HepG2 (cell line): ENCODE data around the gene CCDC122. TPM values are rescaled to one million over a fixed set of nuclear protein-coding genes. Genes with fewer than 3 reads are reported as not detected.

Source experiments
- ATAC-seq: fragments of 200-7000 bp; cut with Tn5 transposase; 3 replicates; pipeline ENCODE4 v1.9.1; 2020; ENCODE audit warnings: mild to moderate bottlenecking, moderate library complexity
- BruUV-seq: library from RNA; stranded (reverse); fragments of 400-500 nt; replicated peaks from 2 replicates; lab custom pipeline; 2021; lab: Mats Ljungman, UMichigan
- CTCF ChIA-PET: fragments of 300-600 bp; formaldehyde crosslinking; extraction: SDS; loops from one replicate; lab custom pipeline; 2021; ENCODE audit warnings: low total read pairs, inconsistent platforms, low intra/inter-chr PET ratio; lab: Yijun Ruan, JAX
- POLR2A ChIA-PET: fragments of 350-600 bp; sonication (Branson Sonifier 250); formaldehyde crosslinking; loops from one replicate; lab custom pipeline; 2020; ENCODE audit warnings: antibody characterized with exemption, inconsistent platforms; lab: Yijun Ruan, JAX
- DNase-seq: peaks from one replicate; pipeline ENCODE4 v3.0.0-alpha.2; 2015; ENCODE audit warnings: low spot score
- FAIRE-seq: peaks from 3 replicates; lab custom pipeline; 2011; peaks lifted over from hg19 to GRCh38; lab: Jason Lieb, UNC
- H2AFZ ChIP-seq: one replicate; pipeline ENCODE4 v1.6.1; 2011; ENCODE audit warnings: low read length, inconsistent platforms
- H3K27ac ChIP-seq: fragments of 300-600 bp; 3 replicates; pipeline ENCODE4 v1.8.0; 2011; ENCODE audit warnings: mixed run types, mild to moderate bottlenecking, mixed read lengths, low read length, inconsistent platforms; ENCODE audit not compliant: insufficient read depth; ENCODE audit errors: extremely low read length
- H3K27me3 ChIP-seq, 2 experiments: fragments of 200-600 bp in 1 of 2; 2 replicates in 1 of 2; 3 replicates in 1 of 2; pipeline versions ENCODE4 v1.6.0 to v1.8.0; 2011; ENCODE audit warnings: low read length in 2 of 2, mild to moderate bottlenecking in 2 of 2, moderate library complexity in 2 of 2, inconsistent platforms in 1 of 2; ENCODE audit not compliant: insufficient read depth in 2 of 2, control insufficient read depth in 1 of 2
- H3K36me3 ChIP-seq, 2 experiments: fragments of 200-600 bp in 1 of 2; replicated peaks in 1 of 2; 2 replicates in 1 of 2; 3 replicates in 1 of 2; pipeline versions ENCODE4 v1.5.1 to v1.8.0; 2011; ENCODE audit warnings: low read length in 2 of 2, inconsistent platforms in 1 of 2; ENCODE audit not compliant: insufficient read depth in 2 of 2, control insufficient read depth in 1 of 2
- H3K4me1 ChIP-seq: 2 replicates; pipeline ENCODE4 v1.5.1; 2012; ENCODE audit warnings: low read length, inconsistent platforms; ENCODE audit not compliant: insufficient read depth
- H3K4me2 ChIP-seq: 2 replicates; pipeline ENCODE4 v1.6.0; 2011; ENCODE audit warnings: low read depth, low read length, inconsistent platforms
- H3K4me3 ChIP-seq, 3 experiments: fragments of 200-600 bp in 1 of 3; sonication (generic), shearing (Covaris generic) in 1 of 3; replicated peaks in 1 of 3; 2 replicates each; pipeline ENCODE4 v1.5.1; 2011 to 2016; ENCODE audit warnings: low read length in 3 of 3, inconsistent platforms in 2 of 3, low read depth in 2 of 3, mild to moderate bottlenecking in 2 of 3, control low read depth in 1 of 3, mixed read lengths in 1 of 3; ENCODE audit not compliant: insufficient read depth in 1 of 3
- H3K79me2 ChIP-seq: one replicate; pipeline ENCODE4 v1.6.1; 2011; ENCODE audit warnings: low read length, inconsistent platforms; ENCODE audit not compliant: insufficient read depth
- H3K9ac ChIP-seq: 2 replicates; pipeline ENCODE4 v1.6.0; 2011; ENCODE audit warnings: mild to moderate bottlenecking, low read depth, low read length, inconsistent platforms; ENCODE audit not compliant: insufficient read depth
- H3K9me3 ChIP-seq: 2 replicates; pipeline ENCODE4 v1.5.1; 2012; ENCODE audit warnings: mild to moderate bottlenecking, low read length
- H4K20me1 ChIP-seq: 2 replicates; pipeline ENCODE4 v1.6.0; 2011; ENCODE audit warnings: inconsistent platforms, mild to moderate bottlenecking, low read length, moderate library complexity; ENCODE audit not compliant: insufficient read depth
- ADNP ChIP-seq: sonication (generic); formaldehyde crosslinking; IDR thresholded peaks from 2 replicates; pipeline ENCODE4 v1.4.0; 2020; ENCODE audit warnings: missing genetic modification reagents
- FOXJ3 ChIP-seq: sonication (generic); formaldehyde crosslinking; IDR thresholded peaks from 2 replicates; pipeline ENCODE4 v1.4.0; 2020; ENCODE audit warnings: missing genetic modification reagents, mild to moderate bottlenecking, borderline replicate concordance
- FOXM1 ChIP-seq: sonication (generic); formaldehyde crosslinking; IDR thresholded peaks from 2 replicates; pipeline ENCODE4 v1.5.0; 2020; ENCODE audit warnings: missing genetic modification reagents
- HDAC2 ChIP-seq: sonication (generic); formaldehyde crosslinking; IDR thresholded peaks from 2 replicates; pipeline ENCODE4 v1.4.0; 2020; ENCODE audit warnings: missing genetic modification reagents
- KDM5A ChIP-seq: fragments of 200-600 bp; sonication (generic); IDR thresholded peaks from 2 replicates; pipeline ENCODE4 v1.7.0; 2018; ENCODE audit warnings: antibody characterized with exemption, mild to moderate bottlenecking, low read length, borderline replicate concordance
- NR2F2 ChIP-seq: IDR thresholded peaks from 2 replicates; pipeline ENCODE4 v1.6.1; 2012; ENCODE audit warnings: low read depth, inconsistent platforms, borderline replicate concordance
- PAF1 ChIP-seq: IDR thresholded peaks from 2 replicates; pipeline ENCODE4 v1.6.1; 2016; ENCODE audit warnings: missing genetic modification reagents, missing compliant biosample characterization
- POLR2A ChIP-seq, 2 experiments: IDR thresholded peaks; 2 replicates each; pipeline ENCODE4 v1.6.1; 2011; ENCODE audit warnings: low read depth in 2 of 2, low read length in 2 of 2, mild to moderate bottlenecking in 1 of 2, moderate library complexity in 1 of 2; ENCODE audit not compliant: insufficient read depth in 1 of 2
- SETDB1 ChIP-seq: sonication (generic); formaldehyde crosslinking; IDR thresholded peaks from 2 replicates; pipeline ENCODE4 v1.5.1; 2020; ENCODE audit warnings: missing genetic modification reagents, mild to moderate bottlenecking, borderline replicate concordance
- SIX1 ChIP-seq: sonication (generic); formaldehyde crosslinking; IDR thresholded peaks from 2 replicates; pipeline ENCODE4 v1.4.0; 2020; ENCODE audit warnings: missing genetic modification reagents, borderline replicate concordance
- ZNF44 ChIP-seq: sonication (generic); formaldehyde crosslinking; IDR thresholded peaks from 2 replicates; pipeline ENCODE4 v1.5.1; 2020; ENCODE audit warnings: mild to moderate bottlenecking, missing genetic modification reagents
- ZNF772 ChIP-seq: sonication (generic); formaldehyde crosslinking; IDR thresholded peaks from 2 replicates; pipeline ENCODE4 v1.5.0; 2020; ENCODE audit warnings: mild to moderate bottlenecking, missing genetic modification reagents
- WGBS: methylation state at CpG from one replicate; pipeline ENCODE4 v1.1.6; 2017; ENCODE audit warnings: low lambda C conversion rate; 5-methylcytosine and 5-hydroxymethylcytosine counted together
- in situ Hi-C: cut with HindIII; loops from 2 replicates; pipeline ENCODE4 v1.10.0; 2017; ENCODE audit warnings: low pct_unique_long_range_greater_than_20kb; ENCODE audit not compliant: extremely low pct_ligation_motif_present
- intact Hi-C: fragments of 100-400 bp; cut with micrococcal nuclease; formaldehyde crosslinking; loops from one replicate; pipeline ENCODE4 v1.10.0; 2022; ENCODE audit not compliant: unreplicated experiment
- polyA plus RNA-seq, 8 experiments: library from polyadenylated mRNA; depleted of rRNA in 3 of 8; stranded (reverse) in 7 of 8; unstranded in 1 of 8; fragments of >200 nt; fragmentation: Illumina TruSeq in 4 of 8; extraction: Trizol in 4 of 8; gene quantifications; 2 replicates each; pipeline versions ENCODE4 v1.2.1 to v1.2.3, GENCODE V29; 2011 to 2016; ENCODE audit warnings: low read depth in 4 of 8, missing spikeins in 1 of 8, mixed read lengths in 1 of 8; ENCODE audit not compliant: insufficient read depth in 1 of 8
- total RNA-seq, 5 experiments: library from RNA; depleted of rRNA; stranded (reverse); fragments of >200 nt; fragmentation: Illumina TruSeq; extraction: Trizol; gene quantifications; 2 replicates each; pipeline ENCODE4 v1.2.3, GENCODE V29; 2016; ENCODE audit warnings: low read depth in 1 of 5
- TF ChIP-seq, protein P1 (sequence below): sonication (generic); formaldehyde crosslinking; IDR thresholded peaks from 2 replicates; pipeline ENCODE4 v1.9.0; 2022; ENCODE audit warnings: missing genetic modification reagents, mild to moderate bottlenecking, borderline replicate concordance
- TF ChIP-seq, protein P2 (sequence below): sonication (generic); formaldehyde crosslinking; IDR thresholded peaks from 2 replicates; pipeline ENCODE4 v1.8.0; 2022; ENCODE audit warnings: mild to moderate bottlenecking, missing genetic modification reagents; ENCODE audit not compliant: insufficient replicate concordance
- TF ChIP-seq, protein P3 (sequence below): sonication (generic); formaldehyde crosslinking; IDR thresholded peaks from 2 replicates; pipeline ENCODE4 v1.5.0; 2020; ENCODE audit warnings: mild to moderate bottlenecking, missing genetic modification reagents

The CCDC122 gene
- total and polyA plus RNA-seq, 2 of the 13 experiments (the other 11 are each of a cell fraction or from before 2014, with no cell fraction given) = 0.32 to 3.5 TPM

DNA sequence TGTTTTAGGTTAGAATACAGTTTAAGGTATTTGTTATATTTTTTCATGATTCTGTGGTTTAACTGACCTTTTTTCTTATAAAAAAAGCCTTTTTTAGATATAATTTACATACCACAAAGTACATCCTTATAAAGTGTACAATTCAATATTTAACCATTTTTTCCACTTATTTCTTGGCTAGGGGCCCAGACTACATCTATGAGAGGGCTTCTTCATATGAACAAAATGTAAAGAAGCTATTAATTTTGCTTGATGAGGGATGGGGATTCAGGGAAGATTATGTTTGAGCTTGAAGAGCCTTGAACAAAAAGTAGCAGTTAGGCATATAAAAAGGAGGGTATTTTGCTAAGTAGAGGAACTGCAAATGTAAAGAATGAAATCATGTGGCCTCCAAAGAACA is 2.2 kb downstream of the CCDC122 start:
- Histone ChIP-seq H3K27ac (no peak overlapping the region), H3K4me3 (no peak overlapping the region), H3K79me2 (no peaks in the 10 kb centered on the region), H3K4me2 (no peak overlapping the region), H3K9ac (no peak overlapping the region), H3K4me1 (peaks cover 20% of the 10 kb centered on the region), H2AFZ (no peak overlapping the region), H3K27me3 (peaks cover 0 to 2% of the 10 kb centered on the region in 2 experiments; a peak in 2 of 5 replicates), H3K9me3 (no peaks in the 10 kb centered on the region), H4K20me1 (no peaks in the 10 kb centered on the region), H3K36me3 (no peaks in the 10 kb centered on the region)
- in situ Hi-C loops = no loop called here
- TF ChIP-seq FOXJ3 (CRISPR knock-in tag) = no peak
- no peak for TF ChIP-seq KDM5A
- ATAC-seq = no peak
- DNase-seq = no peak
- ChIA-PET CTCF (no interaction called here), POLR2A (no interaction called here)
- no TSS peak for BruUV-seq
- FAIRE-seq = no peak
- intact Hi-C loops = no loop called here

DNA sequence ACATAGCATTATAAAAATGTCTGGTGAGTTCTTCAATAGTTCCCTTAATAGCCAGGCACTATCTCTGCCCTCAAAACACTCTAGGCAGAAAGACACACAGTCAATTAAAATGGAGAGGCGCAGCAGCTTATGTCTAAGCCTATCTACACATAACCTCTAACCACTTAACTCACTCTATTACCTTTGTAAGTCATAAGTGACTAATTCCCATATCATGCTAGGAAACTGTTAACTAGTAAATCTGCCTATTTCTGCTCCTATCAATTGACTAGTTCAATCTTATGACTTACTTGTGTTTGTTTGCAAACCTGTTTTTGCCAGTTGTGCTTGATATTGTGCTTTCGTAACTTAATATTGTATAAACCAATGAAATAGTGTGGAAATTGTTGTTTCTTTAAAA is 3.2 kb downstream of the CCDC122 start:
- FAIRE-seq (no peak), DNase-seq (no peak), ATAC-seq (no peak)
- intact Hi-C loops = no loop called here
- in situ Hi-C loops = no loop called here
- Histone ChIP-seq H3K4me3 (no peak overlapping the region), H3K9ac (no peak overlapping the region), H3K36me3 (no peaks in the 10 kb centered on the region), H3K79me2 (no peaks in the 10 kb centered on the region), H3K9me3 (no peaks in the 10 kb centered on the region), H3K4me1 (peaks cover 20% of the 10 kb centered on the region), H3K27ac (no peak overlapping the region), H2AFZ (no peak overlapping the region), H3K4me2 (no peak overlapping the region), H3K27me3 (peaks cover 0 to 2% of the 10 kb centered on the region in 2 experiments; a peak in 2 of 5 replicates), H4K20me1 (no peaks in the 10 kb centered on the region)
- ChIA-PET POLR2A (no interaction called here), CTCF (no interaction called here)
- WGBS = 96% methylated on average over 2 of the region's 2 CpGs
- BruUV-seq = no TSS peak
- TF ChIP-seq, protein P1, sequence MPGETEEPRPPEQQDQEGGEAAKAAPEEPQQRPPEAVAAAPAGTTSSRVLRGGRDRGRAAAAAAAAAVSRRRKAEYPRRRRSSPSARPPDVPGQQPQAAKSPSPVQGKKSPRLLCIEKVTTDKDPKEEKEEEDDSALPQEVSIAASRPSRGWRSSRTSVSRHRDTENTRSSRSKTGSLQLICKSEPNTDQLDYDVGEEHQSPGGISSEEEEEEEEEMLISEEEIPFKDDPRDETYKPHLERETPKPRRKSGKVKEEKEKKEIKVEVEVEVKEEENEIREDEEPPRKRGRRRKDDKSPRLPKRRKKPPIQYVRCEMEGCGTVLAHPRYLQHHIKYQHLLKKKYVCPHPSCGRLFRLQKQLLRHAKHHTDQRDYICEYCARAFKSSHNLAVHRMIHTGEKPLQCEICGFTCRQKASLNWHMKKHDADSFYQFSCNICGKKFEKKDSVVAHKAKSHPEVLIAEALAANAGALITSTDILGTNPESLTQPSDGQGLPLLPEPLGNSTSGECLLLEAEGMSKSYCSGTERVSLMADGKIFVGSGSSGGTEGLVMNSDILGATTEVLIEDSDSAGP (CRISPR knock-in tag) = no peak
- TF ChIP-seq SIX1 (CRISPR knock-in tag) = no peak
- no peak for TF ChIP-seq PAF1 (CRISPR knock-in tag)
- TF ChIP-seq POLR2A (IDR thresholded peaks at IDR 0.05; ENCODE audit: insufficient read depth in 1 of 2, low read depth in 2 of 2, low read length in 2 of 2) = no peak
- no peak for TF ChIP-seq ZNF772 (CRISPR knock-in tag)
- TF ChIP-seq ZNF44 (CRISPR knock-in tag) = no peak
- no peak for TF ChIP-seq ADNP (CRISPR knock-in tag)
- TF ChIP-seq HDAC2 (CRISPR knock-in tag) = no peak
- no peak for TF ChIP-seq SETDB1 (CRISPR knock-in tag)
- TF ChIP-seq, protein P2, sequence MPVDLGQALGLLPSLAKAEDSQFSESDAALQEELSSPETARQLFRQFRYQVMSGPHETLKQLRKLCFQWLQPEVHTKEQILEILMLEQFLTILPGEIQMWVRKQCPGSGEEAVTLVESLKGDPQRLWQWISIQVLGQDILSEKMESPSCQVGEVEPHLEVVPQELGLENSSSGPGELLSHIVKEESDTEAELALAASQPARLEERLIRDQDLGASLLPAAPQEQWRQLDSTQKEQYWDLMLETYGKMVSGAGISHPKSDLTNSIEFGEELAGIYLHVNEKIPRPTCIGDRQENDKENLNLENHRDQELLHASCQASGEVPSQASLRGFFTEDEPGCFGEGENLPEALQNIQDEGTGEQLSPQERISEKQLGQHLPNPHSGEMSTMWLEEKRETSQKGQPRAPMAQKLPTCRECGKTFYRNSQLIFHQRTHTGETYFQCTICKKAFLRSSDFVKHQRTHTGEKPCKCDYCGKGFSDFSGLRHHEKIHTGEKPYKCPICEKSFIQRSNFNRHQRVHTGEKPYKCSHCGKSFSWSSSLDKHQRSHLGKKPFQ (CRISPR knock-in tag) = no peak
- TF ChIP-seq, protein P3, sequence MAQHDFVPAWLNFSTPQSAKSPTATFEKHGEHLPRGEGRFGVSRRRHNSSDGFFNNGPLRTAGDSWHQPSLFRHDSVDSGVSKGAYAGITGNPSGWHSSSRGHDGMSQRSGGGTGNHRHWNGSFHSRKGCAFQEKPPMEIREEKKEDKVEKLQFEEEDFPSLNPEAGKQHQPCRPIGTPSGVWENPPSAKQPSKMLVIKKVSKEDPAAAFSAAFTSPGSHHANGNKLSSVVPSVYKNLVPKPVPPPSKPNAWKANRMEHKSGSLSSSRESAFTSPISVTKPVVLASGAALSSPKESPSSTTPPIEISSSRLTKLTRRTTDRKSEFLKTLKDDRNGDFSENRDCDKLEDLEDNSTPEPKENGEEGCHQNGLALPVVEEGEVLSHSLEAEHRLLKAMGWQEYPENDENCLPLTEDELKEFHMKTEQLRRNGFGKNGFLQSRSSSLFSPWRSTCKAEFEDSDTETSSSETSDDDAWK (CRISPR knock-in tag) = no peak
- no peak for TF ChIP-seq NR2F2
- TF ChIP-seq FOXM1 (CRISPR knock-in tag) = no peak
